GM18499 (cell line): ENCODE measurements around the gene EIF4E.
"Not testable (repeated sequence)": the region's sequence is repeated elsewhere in the genome, so short reads cannot be mapped to it uniquely, and the experiment has no call there.

Source experiments
- ATAC-seq: cut with Tn5 transposase; IDR thresholded peaks from one replicate; pipeline ENCODE4 v1.9.1; 2021; ENCODE audit warnings: moderate number of reproducible peaks; ENCODE audit not compliant: insufficient read depth, unreplicated experiment

EIF4E gene

DNA sequence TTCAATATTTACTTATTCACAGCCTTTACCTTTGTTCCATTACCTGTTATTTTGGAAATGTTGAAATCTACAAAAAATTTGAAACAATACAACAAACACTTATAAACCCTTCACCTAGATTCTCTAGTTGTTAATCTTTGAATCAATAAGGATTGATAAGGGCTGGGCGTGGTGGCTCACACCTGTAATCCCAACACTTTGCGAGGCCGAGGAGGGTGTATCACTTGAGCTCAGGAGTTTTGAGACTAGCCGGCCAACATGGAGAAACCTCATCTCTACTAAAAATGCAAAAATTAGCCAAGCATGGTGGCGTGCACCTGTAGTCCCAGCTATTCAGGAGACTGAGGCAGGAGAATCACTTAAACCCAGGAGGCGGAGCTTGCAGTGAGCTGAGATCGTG, 5.9 kb upstream of the EIF4E start:
- ATAC-seq: not testable (repeated sequence)

DNA sequence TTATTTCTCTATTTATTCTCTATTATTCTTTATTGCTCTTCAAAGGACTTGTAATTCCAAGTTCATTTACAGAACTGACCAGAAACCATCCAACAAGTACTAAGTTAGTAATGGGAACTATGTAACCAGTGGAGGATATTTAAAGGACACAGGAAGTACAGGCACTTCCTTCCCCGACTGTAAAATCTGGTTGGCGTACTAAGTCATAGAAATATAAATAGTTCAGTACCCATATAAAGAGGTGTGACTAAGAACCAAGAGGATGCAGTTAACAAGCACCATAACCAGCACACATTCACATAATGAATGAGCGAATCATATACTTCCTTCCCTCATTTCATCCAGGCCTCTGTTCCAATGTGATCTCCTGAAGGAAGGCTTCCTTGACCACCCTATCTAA, 3.6 kb upstream of the EIF4E start:
- ATAC-seq: no peak

DNA sequence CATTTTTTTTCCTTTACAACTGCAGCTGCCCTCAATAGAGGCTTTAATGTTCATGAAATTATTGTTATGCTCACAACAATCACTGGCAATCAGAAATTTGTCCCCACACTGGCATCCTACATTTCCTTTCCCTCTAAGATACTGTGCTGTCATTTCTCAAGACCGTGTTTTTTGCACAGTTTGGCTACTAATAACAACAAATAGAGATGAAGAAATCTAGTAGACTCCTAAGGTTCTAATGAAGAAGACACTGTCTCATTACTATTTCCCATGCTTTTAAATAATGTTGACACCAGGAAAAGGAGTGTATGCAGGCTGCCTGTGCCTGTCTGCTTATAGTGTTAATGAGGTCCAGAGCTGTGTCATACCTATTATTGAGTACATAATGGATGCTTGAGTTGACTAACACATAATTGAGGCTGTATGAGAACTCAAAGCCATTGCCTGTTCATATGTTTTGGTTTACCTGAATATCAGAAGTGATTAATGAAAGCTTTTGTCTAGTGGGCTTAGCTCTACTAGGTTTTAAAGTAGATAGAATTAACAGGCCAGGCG, 1.5 kb upstream of the EIF4E start:
- ATAC-seq: peak; percentile 2

DNA sequence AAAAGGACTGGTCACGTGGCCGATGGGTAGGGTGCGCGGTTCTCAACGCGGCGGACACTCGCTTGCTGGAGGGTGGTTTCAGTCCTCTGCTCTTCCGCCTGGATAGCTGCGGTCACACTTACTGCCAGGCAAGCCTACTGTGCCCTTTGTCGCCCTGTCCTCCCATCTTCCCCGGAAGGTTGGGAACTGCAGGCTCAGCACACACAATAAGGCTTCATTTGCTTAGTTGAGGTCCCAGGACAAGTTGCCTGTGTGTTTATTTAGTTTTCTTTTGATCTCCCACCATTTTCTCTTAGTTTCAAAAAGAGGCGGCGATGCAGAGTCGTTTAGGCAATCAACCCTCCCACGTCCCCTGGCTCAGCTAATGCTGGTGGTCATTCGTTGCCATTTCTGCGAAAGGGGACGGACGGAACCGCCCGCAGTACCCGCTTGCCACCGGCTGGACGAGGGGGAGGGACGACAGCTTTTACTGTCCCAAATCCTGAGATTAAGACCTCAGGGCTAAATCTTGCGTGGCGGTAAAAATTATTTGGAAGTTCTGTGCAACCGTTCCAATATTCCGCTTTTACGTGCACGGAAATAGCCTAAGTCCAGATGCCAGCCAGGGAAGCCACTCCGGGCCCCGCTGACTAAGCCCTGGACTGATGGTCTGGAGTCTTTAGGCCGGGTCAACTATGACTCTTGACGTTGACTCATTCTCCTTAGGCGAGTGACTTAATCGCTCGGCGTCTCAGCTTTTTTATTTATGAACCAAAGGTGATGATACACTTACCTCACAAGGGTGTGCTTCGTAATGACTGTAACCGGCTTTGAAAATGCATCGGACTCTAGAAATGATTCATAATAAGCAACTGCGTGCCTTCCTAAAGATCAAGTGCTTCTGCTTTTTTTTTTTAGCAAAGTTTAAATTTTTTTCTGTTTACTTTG, 671 bp upstream of the EIF4E start:
- peak; percentile 48 for ATAC-seq

DNA sequence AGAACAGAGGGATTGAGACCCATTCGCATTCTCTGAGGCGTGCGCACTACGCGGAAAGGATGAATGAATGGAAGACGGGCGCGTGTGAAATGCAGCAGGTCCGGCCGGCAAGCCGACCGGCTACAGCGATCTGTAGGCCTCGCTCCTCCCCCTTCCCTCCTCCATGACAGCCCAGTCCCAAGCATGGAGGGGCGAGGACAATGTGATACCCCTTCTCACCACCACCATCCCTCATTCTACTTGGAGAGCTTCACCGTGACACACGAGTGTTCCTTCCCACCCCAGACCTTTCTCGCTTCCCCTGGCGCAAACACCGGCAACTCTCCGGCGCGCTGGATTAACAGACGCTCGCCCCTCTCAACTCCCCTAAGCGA, 815 bp downstream of the EIF4E start:
- no peak for ATAC-seq

DNA sequence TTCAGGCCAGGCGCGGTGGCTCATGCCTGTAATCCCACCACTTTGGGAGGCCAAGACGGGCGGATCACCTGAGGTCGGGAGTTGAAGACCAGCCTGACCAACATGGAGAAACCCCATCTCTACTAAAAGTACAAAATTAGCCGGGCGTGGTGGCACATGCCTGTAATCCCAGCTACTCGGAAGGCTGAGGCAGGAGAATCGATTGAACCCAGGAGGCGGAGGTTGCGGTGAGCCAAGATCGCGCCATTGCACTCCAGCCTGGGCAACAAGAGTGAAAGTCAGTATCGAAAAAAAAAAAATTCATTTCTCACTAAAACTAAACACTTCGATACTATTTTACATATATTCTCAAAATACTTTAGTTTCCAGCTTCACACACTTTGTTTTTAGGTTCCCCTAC, 2.7 kb downstream of the EIF4E start:
- ATAC-seq: not testable (repeated sequence)

DNA sequence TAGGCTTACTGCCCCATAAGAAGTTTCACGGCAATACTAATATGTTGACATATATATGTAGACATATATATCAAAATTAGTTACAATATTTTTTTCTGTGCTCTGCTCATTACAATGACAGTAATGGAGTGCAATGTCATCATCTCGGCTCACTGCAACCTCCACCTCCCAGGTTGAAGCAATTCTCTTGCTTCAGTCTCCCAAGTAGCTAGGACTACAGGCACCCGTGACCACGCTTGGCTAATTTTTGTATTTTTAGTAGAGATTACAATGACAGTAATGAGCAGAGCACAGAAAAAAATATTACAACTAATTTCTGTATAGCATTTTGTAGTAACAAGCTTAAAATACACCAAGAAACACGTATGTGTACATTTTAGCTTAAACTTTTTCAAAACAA, 7.6 kb downstream of the EIF4E start:
- ATAC-seq: no peak

DNA sequence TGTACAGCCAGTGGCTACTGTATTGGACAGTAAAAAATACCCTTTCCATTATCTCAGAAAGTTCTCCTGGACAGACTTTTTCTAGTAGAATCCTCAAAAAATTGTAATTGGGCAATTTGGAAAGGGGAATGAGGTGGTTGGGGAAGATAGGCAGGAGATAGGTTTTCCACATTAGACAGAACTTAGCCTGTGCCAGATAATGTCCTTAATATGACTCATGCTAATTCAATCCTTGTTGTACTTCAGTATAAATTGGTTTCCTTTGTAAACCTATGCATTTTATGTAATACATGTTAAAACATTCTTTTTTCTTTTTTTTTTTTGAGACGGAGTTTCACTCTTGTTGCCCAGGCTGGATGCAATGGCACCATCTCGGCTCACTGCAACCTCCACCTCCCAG, 8.9 kb downstream of the EIF4E start:
- ATAC-seq: no peak

DNA sequence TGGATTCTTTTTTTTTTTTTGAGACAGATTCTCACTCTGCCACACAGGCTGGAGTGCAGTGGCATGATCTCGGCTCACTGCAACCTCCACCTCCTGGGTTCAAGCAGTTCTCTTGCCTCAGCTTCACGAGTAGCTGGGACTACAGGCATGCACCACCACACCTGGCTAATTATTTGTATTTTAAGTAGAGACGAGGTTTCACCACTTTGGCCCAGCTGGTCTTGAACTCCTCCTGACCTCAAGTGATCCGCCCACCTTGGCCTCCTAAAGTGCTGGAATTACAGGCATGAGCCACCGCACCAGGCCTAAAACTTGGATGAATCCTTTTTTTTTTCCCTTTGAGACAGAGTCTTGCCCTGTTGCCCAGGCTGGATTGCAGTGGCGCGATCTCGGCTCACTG, 18.2 kb downstream of the EIF4E start:
- not testable (repeated sequence) for ATAC-seq

DNA sequence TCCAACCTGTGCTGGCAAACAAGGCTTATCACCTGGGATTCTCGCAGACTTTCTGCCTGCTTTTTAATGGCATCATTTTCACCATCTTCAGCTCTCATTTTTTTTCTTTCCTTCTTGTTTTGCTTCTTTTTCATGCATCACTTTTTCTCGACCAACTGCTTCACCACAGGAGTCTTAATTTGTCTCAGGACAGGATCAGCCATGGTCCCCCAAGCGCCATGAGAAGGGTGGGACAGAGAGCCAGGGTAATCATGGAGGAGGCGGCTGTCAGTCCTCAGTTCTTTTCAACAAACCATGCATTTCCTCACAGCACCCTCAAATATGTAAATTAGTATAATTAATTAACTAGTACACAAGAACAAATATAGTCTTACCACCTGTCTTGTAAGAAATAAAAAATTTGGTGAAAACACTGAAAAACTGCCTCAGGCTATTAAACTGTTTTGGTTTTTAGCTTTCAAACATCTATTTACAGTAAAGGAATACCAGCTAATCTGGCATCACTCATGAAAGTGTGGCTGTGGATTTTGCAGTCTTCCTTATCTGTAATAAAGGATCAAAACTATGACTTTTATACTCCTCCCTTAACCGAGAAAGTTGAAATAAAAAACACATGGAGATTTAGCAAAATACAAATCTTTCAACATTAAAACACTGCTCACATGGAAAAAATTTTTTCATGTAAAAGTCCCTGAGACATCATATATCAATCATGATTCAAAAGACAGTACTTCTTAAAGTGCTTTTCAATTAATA, 19.1 kb downstream of the EIF4E start:
- no peak for ATAC-seq

DNA sequence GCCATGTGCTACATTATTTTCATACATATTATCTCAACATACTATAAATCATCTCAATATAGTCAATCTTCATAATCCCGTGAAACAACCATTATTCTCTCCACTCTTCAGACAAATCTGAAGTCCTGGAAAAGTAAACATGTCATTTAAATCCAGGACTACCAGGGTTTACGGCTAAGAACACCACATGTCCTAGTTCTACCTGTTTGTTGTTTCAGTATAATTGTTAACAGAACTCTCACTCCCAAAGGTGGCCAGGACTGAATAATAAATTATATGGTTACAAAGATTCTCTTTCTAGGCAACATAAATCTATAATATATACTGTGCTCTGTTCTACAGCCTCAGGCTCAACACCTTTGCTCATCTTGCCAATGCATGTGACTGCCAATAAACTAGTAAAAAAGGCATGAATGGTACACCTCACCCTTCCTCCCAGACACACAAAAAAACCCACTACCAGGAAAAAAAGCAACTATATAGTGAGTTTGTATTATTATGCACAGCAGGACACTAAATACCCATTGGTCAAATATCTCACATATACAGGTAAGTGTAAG, 20.1 kb downstream of the EIF4E start:
- no peak for ATAC-seq

DNA sequence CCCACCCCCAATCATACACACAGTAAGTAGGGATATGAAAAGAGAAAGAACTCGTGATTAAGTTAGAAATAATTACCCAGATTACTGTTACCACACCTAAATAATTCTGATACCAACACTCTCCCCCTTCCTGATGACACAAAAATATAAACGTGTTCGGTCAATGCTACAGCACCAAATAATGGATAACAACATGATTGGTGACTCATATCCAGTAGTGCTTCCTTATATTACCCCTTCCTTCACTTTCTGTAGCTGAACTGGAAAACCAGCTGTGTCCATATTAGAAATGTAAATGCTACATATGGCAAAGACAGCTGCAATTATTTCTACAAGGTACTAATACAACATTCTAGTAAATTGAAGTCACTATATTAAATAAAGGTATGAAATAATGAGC, 20.8 kb downstream of the EIF4E start:
- ATAC-seq: no peak

DNA sequence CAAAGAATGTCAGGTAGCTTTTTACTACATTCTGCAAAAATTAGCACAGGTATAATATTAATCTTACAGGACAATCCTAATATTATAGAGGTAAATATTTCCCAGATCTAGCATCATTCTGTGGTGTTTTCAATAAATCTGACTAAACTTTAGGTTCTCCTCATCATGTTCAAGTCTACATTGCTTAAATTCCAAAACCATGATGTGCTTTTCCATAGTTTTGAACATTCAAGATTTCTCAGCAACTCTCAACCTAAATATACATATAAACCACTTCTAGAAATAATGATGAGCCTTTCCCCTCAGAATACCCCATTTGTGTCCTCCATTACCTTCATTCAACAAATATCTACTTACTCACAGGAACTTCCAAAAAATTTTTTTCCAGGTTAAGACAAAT, 23.1 kb downstream of the EIF4E start:
- no peak for ATAC-seq

DNA sequence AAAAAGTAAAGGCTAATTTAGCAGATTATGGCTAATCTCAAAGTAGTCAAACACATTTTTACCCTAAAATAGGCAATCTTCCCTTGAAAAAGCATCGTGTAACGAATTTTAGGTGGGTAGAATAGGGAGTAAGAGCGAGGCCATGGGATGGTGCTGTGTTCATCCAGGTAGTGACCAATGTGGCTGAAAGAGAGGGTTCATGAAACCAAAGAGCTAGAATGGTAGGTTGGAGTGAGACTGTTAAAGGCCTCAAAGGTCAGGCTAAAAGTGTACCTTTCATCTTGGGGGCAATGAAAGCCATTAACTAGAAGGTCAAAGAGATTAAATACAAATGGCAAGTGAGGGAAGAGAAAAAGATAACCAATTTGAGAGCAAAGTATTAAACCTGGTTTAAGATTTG, 23.6 kb downstream of the EIF4E start:
- no peak for ATAC-seq

DNA sequence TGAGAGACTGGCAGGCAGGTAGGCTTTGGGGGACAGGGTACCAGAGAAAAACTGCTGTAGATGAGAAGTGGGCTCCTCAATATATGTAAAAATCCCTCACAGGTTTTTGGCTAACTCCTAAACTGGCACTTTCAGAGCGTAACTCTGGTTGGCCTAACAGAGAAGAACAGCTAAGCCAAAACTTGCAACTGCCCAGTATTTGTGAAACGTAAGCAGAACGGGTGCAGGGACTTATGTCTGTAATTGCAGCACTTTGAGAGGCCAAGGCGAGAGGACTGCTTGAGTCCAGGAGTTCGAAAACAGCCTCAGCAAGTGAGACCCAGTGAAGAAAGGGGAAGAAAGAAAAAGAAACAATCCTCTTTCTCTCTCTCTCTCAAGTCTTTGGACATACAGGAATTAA, 25.0 kb downstream of the EIF4E start:
- ATAC-seq: no peak

DNA sequence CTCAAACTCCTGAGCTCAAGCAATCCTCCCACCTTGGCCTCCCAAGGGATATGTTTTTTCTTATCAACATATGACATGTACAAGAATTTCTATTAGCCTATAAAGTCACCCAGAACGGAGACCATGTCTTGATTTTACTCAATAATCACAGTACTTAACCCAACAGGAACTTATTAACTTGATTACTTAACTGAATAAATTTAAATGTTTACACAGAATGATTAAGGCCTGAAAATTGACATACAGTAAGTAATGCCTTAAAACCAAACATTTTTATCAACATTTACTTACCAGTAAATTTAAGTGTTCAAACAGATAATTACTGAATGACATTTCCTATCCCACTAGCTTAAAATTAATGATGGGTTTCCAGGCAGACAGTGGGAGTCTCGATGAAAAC, 25.4 kb downstream of the EIF4E start:
- no peak for ATAC-seq

DNA sequence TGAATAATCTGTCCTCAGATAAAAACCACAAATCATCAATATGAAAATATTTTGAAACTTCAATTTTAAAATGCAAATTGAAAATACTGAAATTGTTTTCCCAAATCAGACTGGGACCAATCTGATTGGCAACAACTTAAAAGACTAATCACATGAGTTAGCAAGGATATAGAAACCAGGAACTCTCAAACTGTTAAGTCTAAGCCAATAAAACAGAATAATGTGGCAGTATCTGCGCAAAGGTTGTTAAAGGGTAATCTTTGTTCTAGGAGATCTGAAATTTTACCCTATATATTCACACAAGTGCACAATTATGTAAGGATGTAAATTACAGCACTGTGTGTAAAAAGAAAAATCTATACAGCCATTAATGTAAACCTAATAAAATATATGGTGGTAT, 29.7 kb downstream of the EIF4E start:
- no peak for ATAC-seq

DNA sequence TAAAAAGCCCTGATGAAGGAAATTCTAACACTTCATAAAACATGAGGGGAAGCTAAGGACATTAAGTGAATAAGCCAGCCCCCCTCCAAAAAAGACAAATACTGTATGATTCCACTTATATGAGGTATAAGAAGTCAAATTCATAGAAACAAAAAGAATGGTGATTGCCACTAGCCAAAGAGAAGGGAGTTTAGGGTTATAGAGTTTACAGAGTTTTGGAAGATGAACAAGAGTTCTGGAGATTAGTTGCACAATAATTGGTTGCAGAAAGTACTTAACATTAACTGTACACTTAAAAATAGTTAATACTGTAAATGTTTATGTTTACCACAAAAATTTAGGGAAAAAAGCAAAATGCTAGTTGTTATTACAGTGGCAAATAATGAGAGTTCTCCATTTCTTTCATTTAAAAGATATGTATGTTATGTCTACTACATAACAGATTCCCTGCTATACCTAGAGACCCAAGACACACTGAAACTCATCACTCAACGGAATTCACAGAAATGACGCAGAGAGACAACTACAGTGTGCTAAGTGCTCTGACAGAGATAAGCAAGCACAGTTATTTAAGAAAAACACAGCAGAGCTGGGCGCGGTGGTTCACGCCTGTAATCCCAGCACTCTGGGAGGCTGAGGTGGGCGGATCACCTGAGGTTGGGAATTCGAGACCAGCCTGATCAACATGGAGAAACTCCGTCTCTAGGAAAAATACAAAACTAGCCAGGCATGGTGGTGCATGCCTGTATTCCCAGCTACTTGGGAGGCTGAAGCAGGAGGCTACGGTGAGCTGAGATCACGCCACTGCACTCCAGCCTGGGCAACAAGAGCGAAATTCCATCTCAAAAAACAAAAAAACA, 37.2 kb downstream of the EIF4E start:
- no peak for ATAC-seq

DNA sequence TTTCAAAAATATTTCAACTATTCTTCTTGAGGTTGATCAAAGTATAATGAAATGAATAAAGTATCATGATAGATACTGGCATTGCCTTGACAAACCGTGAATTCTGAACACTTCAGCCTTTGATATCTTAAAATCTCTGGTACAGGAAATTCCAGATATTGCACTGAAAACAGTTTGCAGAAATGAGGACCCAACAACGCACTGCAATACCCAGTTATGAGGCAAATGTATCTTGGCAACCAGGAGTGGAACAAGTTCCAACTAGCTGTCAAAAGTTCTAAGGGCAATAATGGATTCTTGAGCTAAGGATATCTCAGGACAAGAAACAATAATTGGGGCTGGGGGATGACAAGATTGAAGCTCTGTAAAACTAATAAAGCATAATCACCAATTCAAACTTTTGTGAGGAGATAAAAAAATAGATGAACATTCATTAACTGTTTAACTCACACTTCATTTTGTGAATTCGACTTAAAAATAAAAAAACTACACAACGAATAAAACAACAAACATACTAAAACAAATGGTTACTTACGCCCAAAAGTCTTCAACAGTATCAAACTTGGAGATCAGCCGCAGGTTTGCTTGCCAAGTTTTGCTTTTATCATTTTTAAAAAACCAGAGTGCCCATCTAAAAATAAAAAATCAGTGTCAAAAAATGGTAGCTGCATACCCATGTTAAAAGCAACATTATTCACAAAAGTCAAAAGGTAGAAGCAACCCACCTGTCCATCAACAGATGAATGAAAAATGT, 38.1 kb downstream of the EIF4E start:
- ATAC-seq: no peak
